GM18502 (cell line): ENCODE measurements around the gene RALGPS1.
A peak's percentile ranks its signal among the peaks of the same experiment; 100 is the strongest.

Experiments
- ATAC-seq: cut with Tn5 transposase; IDR thresholded peaks from one replicate; pipeline ENCODE4 v1.9.1; 2021; ENCODE audit warnings: mild to moderate bottlenecking; ENCODE audit not compliant: unreplicated experiment, poor library complexity

Gene RALGPS1

GRCh38 chr9:127210851-127211730 is 296.5 kb downstream of the RALGPS1 start:
- no peak for ATAC-seq

- no peak for ATAC-seq
These were observed 297.4 kb downstream of the RALGPS1 start for GRCh38 chr9:127211983-127212382.

- no peak for ATAC-seq
These were observed 297.9 kb downstream of the RALGPS1 start for GRCh38 chr9:127212453-127212852.

- ATAC-seq = no peak
These were observed 299.3 kb downstream of the RALGPS1 start for GRCh38 chr9:127213859-127214258.

GRCh38 chr9:127214421-127215267 is 300.1 kb downstream of the RALGPS1 start:
- ATAC-seq = no peak

- ATAC-seq = no peak
These were observed 301.0 kb downstream of the RALGPS1 start for GRCh38 chr9:127215268-127216209.

- ATAC-seq = no peak
These were observed 301.8 kb downstream of the RALGPS1 start for GRCh38 chr9:127216210-127216887.

GRCh38 chr9:127216888-127217217 is 302.3 kb downstream of the RALGPS1 start:
- no peak for ATAC-seq

- ATAC-seq = no peak
These were observed 304.2 kb downstream of the RALGPS1 start for GRCh38 chr9:127218818-127219217.

- no peak for ATAC-seq
These were observed 304.9 kb downstream of the RALGPS1 start for GRCh38 chr9:127219520-127219919.

- no peak for ATAC-seq
These were observed 307.1 kb downstream of the RALGPS1 start for GRCh38 chr9:127221695-127222094.

GRCh38 chr9:127222388-127223095 is 308.0 kb downstream of the RALGPS1 start:
- ATAC-seq = no peak

- ATAC-seq = no peak
These were observed 308.7 kb downstream of the RALGPS1 start for GRCh38 chr9:127223266-127223665.

- ATAC-seq = no peak
These were observed 309.2 kb downstream of the RALGPS1 start for GRCh38 chr9:127223810-127224177.

GRCh38 chr9:127224178-127224882 is 309.7 kb downstream of the RALGPS1 start:
- peak; percentile 57 for ATAC-seq

- peak; percentile 47 for ATAC-seq
These were observed 310.5 kb downstream of the RALGPS1 start for GRCh38 chr9:127224883-127225739.

- ATAC-seq = no peak
These were observed 311.4 kb downstream of the RALGPS1 start for GRCh38 chr9:127225801-127226625.
